Amniotic stem cell (primary cell): ENCODE results near the gene NFE2L2.
"Not testable (repeated sequence)": the region's sequence is repeated elsewhere in the genome, so short reads cannot be mapped to it uniquely, and the experiment has no call there.

ENCODE experiments used
- DNase-seq: peaks from one replicate; lab custom pipeline; 2025; lab: John Stamatoyannopoulos, UW

Gene NFE2L2

GRCh38 chr2:177193240-177193639, 71.3 kb downstream of the NFE2L2 start:
- no peak for DNase-seq

GRCh38 chr2:177192788-177193187, 71.7 kb downstream of the NFE2L2 start:
- DNase-seq, result no peak

GRCh38 chr2:177190941-177191340, 73.6 kb downstream of the NFE2L2 start:
- DNase-seq, result no peak

- DNase-seq, result no peak
Measured at GRCh38 chr2:177188482-177189469, 75.8 kb downstream of the NFE2L2 start.

GRCh38 chr2:177187631-177188312, 76.8 kb downstream of the NFE2L2 start:
- no peak for DNase-seq

- DNase-seq, result not testable (repeated sequence)
Measured at GRCh38 chr2:177186038-177186437, 78.5 kb downstream of the NFE2L2 start.

GRCh38 chr2:177184606-177185005, 79.9 kb downstream of the NFE2L2 start:
- DNase-seq, result no peak

- DNase-seq, result no peak
Measured at GRCh38 chr2:177183860-177184259, 80.7 kb downstream of the NFE2L2 start.
